Endothelial cell of umbilical vein (primary cell): ENCODE measurements around the gene DUS2.

Experiments
- CTCF ChIP-seq, 2 donors: IDR thresholded peaks; 1 replicate in 1 of 2; 2 replicates in 1 of 2; pipeline ENCODE4 v1.5.1; 2011; ENCODE audit warnings: low read length in 2 of 2, mild to moderate bottlenecking in 2 of 2, moderate library complexity in 2 of 2, control low read depth in 1 of 2, inconsistent platforms in 1 of 2, low read depth in 1 of 2; ENCODE audit not compliant: insufficient read depth in 1 of 2; ENCODE audit errors: extremely low read depth in 1 of 2
- EZH2 ChIP-seq: IDR thresholded peaks from 2 replicates; pipeline ENCODE4 v1.6.1; 2012; ENCODE audit warnings: borderline replicate concordance, low read depth, mild to moderate bottlenecking, moderate library complexity, low read length, inconsistent platforms; ENCODE audit not compliant: severe bottlenecking
- POLR2AphosphoS5 ChIP-seq: IDR thresholded peaks from 2 replicates; pipeline ENCODE4 v1.6.1; 2012; ENCODE audit warnings: low read depth, mild to moderate bottlenecking, control low read depth, low read length, moderate library complexity; ENCODE audit not compliant: insufficient read depth

- TF ChIP-seq EZH2: no peak
- TF ChIP-seq POLR2AphosphoS5: no peak
- TF ChIP-seq CTCF (IDR thresholded peaks at IDR 0.05; ENCODE audit: extremely low read depth in 1 of 2, insufficient read depth in 1 of 2, low read depth in 1 of 2, low read length in 2 of 2): no peak
These were observed 24.9 kb downstream of the DUS2 start for GRCh38 chr16:68047987-68048386.
